PC-3 (cell line): ENCODE measurements around the gene GNRH2. TPM values are rescaled to one million over a fixed set of nuclear protein-coding genes. Genes with fewer than 3 reads are reported as not detected.

ENCODE experiments used
- ATAC-seq: fragments of 200-7000 bp; cut with Tn5 transposase; 2 replicates; pipeline ENCODE4 v1.9.1; 2020; ENCODE audit warnings: mild to moderate bottlenecking, moderate library complexity
- BruUV-seq: library from RNA; stranded (reverse); fragments of 400-500 nt; replicated peaks from 2 replicates; lab custom pipeline; 2021; lab: Mats Ljungman, UMichigan
- CTCF ChIA-PET: fragments of 300-600 bp; sonication (Branson Sonifier 250); formaldehyde crosslinking; loops from one replicate; lab custom pipeline; 2022; ENCODE audit warnings: antibody characterized with exemption; lab: Charles Lee
- POLR2A ChIA-PET: fragments of 300-600 bp; sonication (Branson Sonifier 250); formaldehyde crosslinking; loops from one replicate; lab custom pipeline; 2022; ENCODE audit warnings: antibody characterized with exemption; ENCODE audit not compliant: unreplicated experiment; lab: Charles Lee
- DNase-seq: peaks from one replicate; pipeline ENCODE4 v3.0.0-alpha.2; 2015
- H2AFZ ChIP-seq: fragments of 300-600 bp; sonication (generic); 2 replicates; pipeline ENCODE4 v1.6.0; 2016; ENCODE audit warnings: antibody characterized with exemption, low read length
- H3F3A ChIP-seq: fragments of 300-600 bp; sonication (generic); one replicate; pipeline ENCODE4 v1.6.0; 2017; ENCODE audit warnings: antibody characterized with exemption, low read length, control low read depth, mild to moderate bottlenecking; ENCODE audit not compliant: unreplicated experiment
- H3K27ac ChIP-seq: fragments of 300-600 bp; sonication (generic); 2 replicates; pipeline ENCODE4 v1.5.1; 2016; ENCODE audit warnings: mild to moderate bottlenecking, low read length
- H3K27me3 ChIP-seq: fragments of 300-600 bp; sonication (generic); 2 replicates; pipeline ENCODE4 v1.6.1; 2016; ENCODE audit warnings: low read length, mixed read lengths
- H3K36me3 ChIP-seq: fragments of 300-600 bp; sonication (generic); 2 replicates; pipeline ENCODE4 v1.6.1; 2016; ENCODE audit warnings: low read depth, mixed run types, low read length, mixed read lengths
- H3K4me1 ChIP-seq: fragments of 300-600 bp; sonication (generic); 2 replicates; pipeline ENCODE4 v1.5.1; 2016; ENCODE audit warnings: low read length; ENCODE audit not compliant: insufficient read depth
- H3K4me2 ChIP-seq: fragments of 300-600 bp; sonication (generic); 2 replicates; pipeline ENCODE4 v1.6.0; 2016; ENCODE audit warnings: low read length
- H3K4me3 ChIP-seq: fragments of 300-600 bp; sonication (generic); 2 replicates; pipeline ENCODE4 v1.5.1; 2016; ENCODE audit warnings: mild to moderate bottlenecking, low read length, mixed read lengths
- H3K79me2 ChIP-seq: fragments of 300-600 bp; sonication (generic); 2 replicates; pipeline ENCODE4 v1.6.1; 2017; ENCODE audit warnings: low read length, mixed read lengths
- H3K9ac ChIP-seq: fragments of 300-600 bp; sonication (generic); 2 replicates; pipeline ENCODE4 v1.6.0; 2016; ENCODE audit warnings: mild to moderate bottlenecking, low read length
- H3K9me2 ChIP-seq: fragments of 300-600 bp; sonication (generic); replicated peaks from 2 replicates; pipeline ENCODE4 v1.6.1; 2016; ENCODE audit warnings: mixed run types, low read length, mixed read lengths
- H3K9me3 ChIP-seq: fragments of 300-600 bp; sonication (generic); 2 replicates; pipeline ENCODE4 v1.6.1; 2016; ENCODE audit warnings: low read length, mixed read lengths
- H4K20me1 ChIP-seq: fragments of 300-600 bp; sonication (generic); 2 replicates; pipeline ENCODE4 v1.6.1; 2016; ENCODE audit warnings: low read length, mixed read lengths
- CTCF ChIP-seq: fragments of 300-600 bp; sonication (generic); conservative IDR thresholded peaks from 2 replicates; pipeline ENCODE4 v1.5.1; 2017; ENCODE audit warnings: antibody characterized with exemption, low read depth, mild to moderate bottlenecking, low read length
- EZH2 ChIP-seq: fragments of 300-600 bp; sonication (generic); IDR thresholded peaks from one replicate; pipeline ENCODE4 v1.6.1; 2017; ENCODE audit warnings: antibody characterized with exemption, mild to moderate bottlenecking, low read length; ENCODE audit not compliant: unreplicated experiment
- EZH2phosphoT487 ChIP-seq: fragments of 300-600 bp; sonication (generic); IDR thresholded peaks from 2 replicates; pipeline ENCODE4 v1.6.1; 2018; ENCODE audit warnings: mild to moderate bottlenecking, antibody characterized with exemption, low read length, borderline replicate concordance
- intact Hi-C: fragments of 100-400 bp; cut with micrococcal nuclease; formaldehyde crosslinking; loops from 2 replicates; pipeline ENCODE4 v1.9.0; 2023
- total RNA-seq: library from RNA; depleted of rRNA; stranded (reverse); fragments of >200 nt; gene quantifications from 2 replicates; pipeline ENCODE4 v1.2.3, GENCODE V29; 2014

The GNRH2 gene
- total RNA-seq, 1 experiment from 2014 or later: not detected

GRCh38 chr20:3068075-3068474 is 24.7 kb downstream of the GNRH2 start:
- BruUV-seq: no TSS peak
- Histone ChIP-seq H4K20me1 (no peaks in the 10 kb centered on the region), H3K27ac (no peak overlapping the region), H3K9me3 (no peaks in the 10 kb centered on the region), H3K4me2 (no peak overlapping the region), H3K9ac (no peak overlapping the region), H3K79me2 (no peaks in the 10 kb centered on the region), H3K4me1 (0 out of 2 replicates have a peak, but pooled peaks cover 5% of the 10 kb centered on the region), H3K27me3 (no peaks in the 10 kb centered on the region), H3K4me3 (no peak overlapping the region), H3K36me3 (no peaks in the 10 kb centered on the region), H2AFZ (no peak overlapping the region), H3F3A (no peaks in the 10 kb centered on the region), H3K9me2 (no peaks in the 10 kb centered on the region)
- CTCF ChIA-PET: no interaction called here
- ATAC-seq (no peak), DNase-seq (no peak)
- TF ChIP-seq CTCF (no peak), EZH2phosphoT487 (no peak), EZH2 (no peak)
- intact Hi-C loops: no loop called here
- POLR2A ChIA-PET: interaction anchor here (0.6 kb wide), 1 partner anchor 372 kb away, joined by 4 read pairs; no protein-coding TSS in a partner anchor

GRCh38 chr20:3068986-3069900 is 25.8 kb downstream of the GNRH2 start:
- ChIA-PET POLR2A (no interaction called here), CTCF (interaction anchor here (0.7 kb wide), 1 partner anchor 314 kb away, joined by 3 read pairs; no protein-coding TSS in a partner anchor)
- ATAC-seq: peak; percentile 71
- no peaks in the 10 kb centered on the region for H3K36me3 ChIP-seq
- H3F3A ChIP-seq: no peaks in the 10 kb centered on the region
- no TSS peak for BruUV-seq
- no peaks in the 10 kb centered on the region for H3K9me2 ChIP-seq
- peak; percentile 43 for DNase-seq
- H4K20me1 ChIP-seq: no peaks in the 10 kb centered on the region
- no peaks in the 10 kb centered on the region for H3K79me2 ChIP-seq
- H3K4me1 ChIP-seq: 0 out of 2 replicates have a peak, but pooled peaks cover 5% of the 10 kb centered on the region
- H2AFZ ChIP-seq: no peak overlapping the region
- H3K9me3 ChIP-seq: no peaks in the 10 kb centered on the region
- no peak overlapping the region for H3K27ac ChIP-seq
- TF ChIP-seq CTCF (peak; percentile 44), EZH2 (no peak), EZH2phosphoT487 (no peak)
- intact Hi-C loops: no loop called here
- H3K9ac ChIP-seq: no peak overlapping the region
- H3K27me3 ChIP-seq: no peaks in the 10 kb centered on the region
- no peak overlapping the region for H3K4me3 ChIP-seq
- H3K4me2 ChIP-seq: no peak overlapping the region

DNA sequence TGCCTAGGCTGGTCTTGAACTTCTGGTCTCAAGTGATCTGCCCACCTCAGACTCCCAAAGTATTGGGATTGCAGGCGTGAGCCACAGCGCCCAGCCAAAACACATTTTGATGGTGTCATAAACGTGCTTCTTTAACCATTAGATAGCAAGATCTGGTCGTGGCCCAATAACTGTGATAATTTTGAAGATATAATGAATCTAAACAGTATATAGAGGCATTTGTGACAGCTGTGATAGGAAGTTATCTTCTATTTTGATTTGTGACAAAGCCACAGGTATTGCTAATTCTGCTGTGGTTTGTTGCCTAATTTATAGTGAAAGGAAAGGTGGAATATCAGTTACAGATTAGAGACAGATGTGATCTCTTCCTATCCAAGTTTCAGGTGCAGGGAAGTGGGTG is 27.3 kb downstream of the GNRH2 start:
- DNase-seq: no peak
- CTCF ChIA-PET: no interaction called here
- Histone ChIP-seq H3F3A (no peaks in the 10 kb centered on the region), H3K27me3 (no peaks in the 10 kb centered on the region), H3K9ac (no peak overlapping the region), H3K27ac (no peak overlapping the region), H3K4me1 (0 out of 2 replicates have a peak, but pooled peaks cover 5% of the 10 kb centered on the region), H3K4me3 (no peak overlapping the region), H3K79me2 (no peaks in the 10 kb centered on the region), H3K36me3 (no peaks in the 10 kb centered on the region), H3K9me2 (no peaks in the 10 kb centered on the region), H4K20me1 (no peaks in the 10 kb centered on the region), H3K9me3 (no peaks in the 10 kb centered on the region), H3K4me2 (no peak overlapping the region), H2AFZ (no peak overlapping the region)
- BruUV-seq: no TSS peak
- intact Hi-C loops: no loop called here
- ATAC-seq: no peak
- POLR2A ChIA-PET: no interaction called here
- TF ChIP-seq CTCF (no peak), EZH2 (no peak), EZH2phosphoT487 (no peak)
